Tibial nerve (tissue), 4 donors: ENCODE measurements around the gene TMEM101. TPM values are rescaled to one million over a fixed set of nuclear protein-coding genes. Genes with fewer than 3 reads are reported as not detected.
"Not testable (repeated sequence)": the region's sequence is repeated elsewhere in the genome, so short reads cannot be mapped to it uniquely, and the experiment has no call there.

Experiments
- DNase-seq, 2 donors: peaks; one replicate each; pipeline ENCODE4 v3.0.0-alpha.2; 2019; ENCODE audit warnings: low spot score in 2 of 2
- H3K27ac ChIP-seq, 4 donors: fragments of 200-600 bp; sonication (generic) in 3 of 4; one replicate each; pipeline ENCODE4 v1.5.1; 2017 to 2019; ENCODE audit warnings: mild to moderate bottlenecking in 1 of 4
- H3K27me3 ChIP-seq, 2 donors: fragments of 200-600 bp; sonication (generic) in 1 of 2; one replicate each; pipeline versions ENCODE4 v1.5.1 to v1.6.0; 2017 to 2019
- H3K36me3 ChIP-seq, 3 donors: fragments of 200-600 bp; sonication (generic); one replicate each; pipeline ENCODE4 v1.5.1; 2018 to 2019
- H3K4me1 ChIP-seq, 4 donors: fragments of 200-600 bp; sonication (generic) in 3 of 4; one replicate each; pipeline ENCODE4 v1.5.1; 2017 to 2019
- H3K4me3 ChIP-seq, 4 donors: fragments of 200-600 bp; sonication (generic) in 3 of 4; one replicate each; pipeline ENCODE4 v1.5.1; 2017 to 2019; ENCODE audit warnings: mild to moderate bottlenecking in 1 of 4, moderate library complexity in 1 of 4
- H3K9me3 ChIP-seq, 4 donors: fragments of 200-600 bp; sonication (generic) in 3 of 4; one replicate each; pipeline ENCODE4 v1.5.1; 2017 to 2019
- EP300 ChIP-seq, 2 donors: sonication (generic); formaldehyde crosslinking; IDR thresholded peaks; one replicate each; pipeline ENCODE4 v1.6.1; 2017; ENCODE audit warnings: antibody characterized with exemption in 2 of 2, mild to moderate bottlenecking in 1 of 2
- POLR2A ChIP-seq, 2 donors: fragments of 450-650 bp; IDR thresholded peaks; one replicate each; pipeline ENCODE4 v1.6.1; 2017; ENCODE audit warnings: antibody characterized with exemption in 2 of 2, mild to moderate bottlenecking in 2 of 2, moderate library complexity in 2 of 2
- WGBS, 2 donors: methylation state at CpG; one replicate each; pipeline ENCODE4 v1.1.5; 2018; 5-methylcytosine and 5-hydroxymethylcytosine counted together
- total RNA-seq, 4 donors: library from RNA; depleted of rRNA; stranded (reverse); fragments of >200 nt; gene quantifications; one replicate each; pipeline ENCODE4 v1.1.0, GENCODE V29; 2016
- TF ChIP-seq, protein P1 (sequence below), 5 experiments: fragments of 200-600 bp in 3 of 5; fragments of 450-650 bp in 2 of 5; sonication (generic) in 3 of 5; IDR thresholded peaks; one replicate each; pipeline ENCODE4 v1.5.1; 2016 to 2019; ENCODE audit warnings: antibody characterized with exemption in 5 of 5, mild to moderate bottlenecking in 3 of 5, moderate library complexity in 2 of 5

The TMEM101 gene
- total RNA-seq, 4 donors from 2014 or later = 28.6 to 41.2 (median 34.5) TPM

GRCh38 chr17:44044071-44044470 lies 29.3 kb upstream of the TMEM101 start:
- no peaks in the 10 kb centered on the region for H3K27me3 ChIP-seq
- peak overlapping the region in 1 of 4 donors; percentile 16 for H3K27ac ChIP-seq
- no peak overlapping the region for H3K4me3 ChIP-seq
- H3K4me1 ChIP-seq = peaks cover 0 to 31% (median 8%) of the 10 kb centered on the region in 4 donors
- H3K9me3 ChIP-seq = no peaks in the 10 kb centered on the region
- DNase-seq = no peak
- H3K36me3 ChIP-seq = peaks cover 0 to 22% (median 0%) of the 10 kb centered on the region in 3 donors
- TF ChIP-seq EP300 (IDR thresholded peaks at IDR 0.05) (no peak), POLR2A (IDR thresholded peaks at IDR 0.05) (no peak)
- TF ChIP-seq, protein P1, sequence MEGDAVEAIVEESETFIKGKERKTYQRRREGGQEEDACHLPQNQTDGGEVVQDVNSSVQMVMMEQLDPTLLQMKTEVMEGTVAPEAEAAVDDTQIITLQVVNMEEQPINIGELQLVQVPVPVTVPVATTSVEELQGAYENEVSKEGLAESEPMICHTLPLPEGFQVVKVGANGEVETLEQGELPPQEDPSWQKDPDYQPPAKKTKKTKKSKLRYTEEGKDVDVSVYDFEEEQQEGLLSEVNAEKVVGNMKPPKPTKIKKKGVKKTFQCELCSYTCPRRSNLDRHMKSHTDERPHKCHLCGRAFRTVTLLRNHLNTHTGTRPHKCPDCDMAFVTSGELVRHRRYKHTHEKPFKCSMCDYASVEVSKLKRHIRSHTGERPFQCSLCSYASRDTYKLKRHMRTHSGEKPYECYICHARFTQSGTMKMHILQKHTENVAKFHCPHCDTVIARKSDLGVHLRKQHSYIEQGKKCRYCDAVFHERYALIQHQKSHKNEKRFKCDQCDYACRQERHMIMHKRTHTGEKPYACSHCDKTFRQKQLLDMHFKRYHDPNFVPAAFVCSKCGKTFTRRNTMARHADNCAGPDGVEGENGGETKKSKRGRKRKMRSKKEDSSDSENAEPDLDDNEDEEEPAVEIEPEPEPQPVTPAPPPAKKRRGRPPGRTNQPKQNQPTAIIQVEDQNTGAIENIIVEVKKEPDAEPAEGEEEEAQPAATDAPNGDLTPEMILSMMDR (IDR thresholded peaks at IDR 0.05) = no peak
- 48 to 55% methylated on average over 1 of the region's 1 CpG for WGBS, 2 donors

- WGBS, 2 donors = 44 to 50% methylated on average over 4 of the region's 4 CpGs
- TF ChIP-seq EP300 (IDR thresholded peaks at IDR 0.05) (no peak), POLR2A (IDR thresholded peaks at IDR 0.05) (no peak)
- TF ChIP-seq, protein P1 (IDR thresholded peaks at IDR 0.05) = no peak
- Histone ChIP-seq H3K27me3 (no peaks in the 10 kb centered on the region), H3K9me3 (no peaks in the 10 kb centered on the region), H3K36me3 (peaks cover 0 to 22% (median 0%) of the 10 kb centered on the region in 3 donors), H3K4me3 (no peak overlapping the region), H3K4me1 (peaks cover 0 to 31% (median 8%) of the 10 kb centered on the region in 4 donors), H3K27ac (peak overlapping the region in 2 of 4 donors; percentile 7 to 36)
- DNase-seq = no peak
Observed at GRCh38 chr17:44043272-44043696, 28.5 kb upstream of the TMEM101 start.

DNA sequence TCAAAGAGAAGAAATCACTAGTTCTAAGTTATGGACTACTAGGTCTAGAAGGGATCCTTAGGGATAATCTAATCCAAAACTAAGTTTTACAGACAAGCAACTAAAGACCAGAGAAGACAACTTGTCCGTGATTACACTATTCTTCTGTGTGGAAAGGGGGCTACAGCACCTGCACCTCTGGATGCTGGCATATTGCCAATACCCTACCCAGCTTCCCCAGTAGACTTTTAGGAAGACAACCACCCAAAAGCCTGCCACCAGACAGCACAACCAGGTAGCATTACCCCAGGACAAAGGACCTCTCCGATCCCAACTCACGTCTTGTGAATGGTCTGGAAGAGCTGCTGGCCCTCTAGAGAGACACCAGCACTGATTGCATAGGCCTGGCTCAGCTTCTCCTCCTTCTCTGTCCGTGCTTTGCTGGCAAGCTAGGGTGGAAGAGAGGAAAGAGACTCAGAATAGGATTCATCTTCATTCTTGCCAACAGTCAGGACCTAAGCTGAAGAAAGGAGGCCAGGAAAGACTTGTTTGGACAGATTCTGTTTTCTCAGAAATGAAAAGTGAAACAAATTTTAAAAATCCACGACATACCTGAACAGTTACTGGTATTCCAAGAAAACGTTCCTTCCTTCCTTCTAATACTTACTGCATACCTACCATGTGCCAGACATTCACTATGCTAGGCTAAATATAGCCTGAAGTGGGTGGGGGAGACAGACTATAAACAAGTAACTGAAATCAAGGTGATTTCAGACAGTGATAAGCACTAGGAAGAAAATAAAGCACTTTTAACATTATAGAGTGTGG lies 25.3 kb upstream of the TMEM101 start:
- H3K36me3 ChIP-seq = peaks cover 6 to 31% (median 14%) of the 10 kb centered on the region in 3 donors
- H3K4me1 ChIP-seq = peaks cover 0 to 31% (median 7%) of the 10 kb centered on the region in 4 donors
- no peak overlapping the region for H3K4me3 ChIP-seq
- no peak overlapping the region for H3K27ac ChIP-seq
- WGBS, 2 donors = 75% methylated on average over 6 of the region's 6 CpGs
- TF ChIP-seq, protein P1 (IDR thresholded peaks at IDR 0.05) = no peak
- TF ChIP-seq EP300 (IDR thresholded peaks at IDR 0.05) (no peak), POLR2A (IDR thresholded peaks at IDR 0.05) (no peak)
- DNase-seq = no peak
- no peaks in the 10 kb centered on the region for H3K27me3 ChIP-seq
- H3K9me3 ChIP-seq = no peaks in the 10 kb centered on the region

- H3K27me3 ChIP-seq = no peaks in the 10 kb centered on the region
- peaks cover 0 to 25% (median 3%) of the 10 kb centered on the region in 4 donors for H3K4me1 ChIP-seq
- WGBS, 2 donors = 82 to 94% methylated on average over 3 of the region's 3 CpGs
- no peak for DNase-seq
- H3K36me3 ChIP-seq = peaks cover 6 to 40% (median 19%) of the 10 kb centered on the region in 3 donors
- no peaks in the 10 kb centered on the region for H3K9me3 ChIP-seq
- no peak overlapping the region for H3K4me3 ChIP-seq
- no peak for TF ChIP-seq POLR2A (IDR thresholded peaks at IDR 0.05)
- TF ChIP-seq EP300 (IDR thresholded peaks at IDR 0.05) = no peak
- TF ChIP-seq, protein P1 (IDR thresholded peaks at IDR 0.05) = no peak
- no peak overlapping the region for H3K27ac ChIP-seq
Observed at GRCh38 chr17:44038604-44039011, 23.8 kb upstream of the TMEM101 start.

DNA sequence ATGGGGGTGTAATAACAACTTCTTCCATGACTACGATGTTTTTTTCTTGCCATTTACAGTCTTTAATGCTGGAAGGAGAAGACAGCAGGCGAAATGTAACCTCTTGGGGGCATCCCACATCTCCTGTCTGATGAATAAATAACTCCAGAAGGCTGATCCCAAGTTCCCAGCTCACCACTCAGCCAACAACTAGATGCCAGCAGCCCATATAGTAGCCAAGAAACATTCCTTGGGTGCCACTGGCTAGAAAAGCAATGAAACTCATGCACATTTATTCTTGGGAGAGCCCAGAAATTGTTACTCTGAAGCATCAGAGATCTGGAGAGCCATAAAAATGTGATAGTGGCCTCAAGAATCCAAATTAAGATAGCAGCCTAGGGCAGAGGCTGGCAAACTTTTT lies 22.7 kb upstream of the TMEM101 start:
- H3K27ac ChIP-seq = no peak overlapping the region
- peaks cover 6 to 50% (median 19%) of the 10 kb centered on the region in 3 donors for H3K36me3 ChIP-seq
- whole genome bisulfite sequencing, 2 donors = 87 to 89% methylated on average over 2 of the region's 2 CpGs
- no peaks in the 10 kb centered on the region for H3K9me3 ChIP-seq
- H3K27me3 ChIP-seq = no peaks in the 10 kb centered on the region
- TF ChIP-seq POLR2A (IDR thresholded peaks at IDR 0.05) (no peak), EP300 (IDR thresholded peaks at IDR 0.05) (no peak)
- TF ChIP-seq, protein P1 (IDR thresholded peaks at IDR 0.05) = no peak
- no peak for DNase-seq
- no peak overlapping the region for H3K4me3 ChIP-seq
- peaks cover 0 to 18% (median 0%) of the 10 kb centered on the region in 4 donors for H3K4me1 ChIP-seq

GRCh38 chr17:44034688-44035087 lies 19.9 kb upstream of the TMEM101 start:
- H3K36me3 ChIP-seq = peaks cover 6 to 68% (median 19%) of the 10 kb centered on the region in 3 donors
- not testable (repeated sequence) for DNase-seq, H3K9me3 ChIP-seq, H3K4me3 ChIP-seq, H3K27ac ChIP-seq, H3K4me1 ChIP-seq, H3K27me3 ChIP-seq
- WGBS, 2 donors = no CpG with 5 or more reads among the region's 3 CpGs
